ENCODE data around the gene SNX21.

Gene SNX21

DNA sequence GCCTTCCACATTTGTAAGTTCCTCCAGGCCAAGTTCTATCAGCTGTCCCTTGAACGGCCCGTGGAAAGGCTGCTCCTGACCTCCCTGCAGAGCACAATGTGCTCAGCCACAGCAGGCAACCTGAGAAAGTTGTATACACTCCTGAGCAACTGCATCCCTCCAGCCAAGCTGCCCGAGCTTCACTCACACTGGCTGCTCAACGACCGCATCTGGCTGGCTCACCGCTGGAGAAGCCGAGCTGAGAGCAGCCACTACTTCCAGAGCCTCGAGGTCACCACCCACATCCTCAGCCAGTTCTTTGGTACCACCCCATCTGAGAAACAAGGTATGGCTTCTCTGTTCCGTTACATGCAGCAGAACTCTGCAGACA is 49.5 kb downstream of the SNX21 start:
- no peak for DNase-seq

DNA sequence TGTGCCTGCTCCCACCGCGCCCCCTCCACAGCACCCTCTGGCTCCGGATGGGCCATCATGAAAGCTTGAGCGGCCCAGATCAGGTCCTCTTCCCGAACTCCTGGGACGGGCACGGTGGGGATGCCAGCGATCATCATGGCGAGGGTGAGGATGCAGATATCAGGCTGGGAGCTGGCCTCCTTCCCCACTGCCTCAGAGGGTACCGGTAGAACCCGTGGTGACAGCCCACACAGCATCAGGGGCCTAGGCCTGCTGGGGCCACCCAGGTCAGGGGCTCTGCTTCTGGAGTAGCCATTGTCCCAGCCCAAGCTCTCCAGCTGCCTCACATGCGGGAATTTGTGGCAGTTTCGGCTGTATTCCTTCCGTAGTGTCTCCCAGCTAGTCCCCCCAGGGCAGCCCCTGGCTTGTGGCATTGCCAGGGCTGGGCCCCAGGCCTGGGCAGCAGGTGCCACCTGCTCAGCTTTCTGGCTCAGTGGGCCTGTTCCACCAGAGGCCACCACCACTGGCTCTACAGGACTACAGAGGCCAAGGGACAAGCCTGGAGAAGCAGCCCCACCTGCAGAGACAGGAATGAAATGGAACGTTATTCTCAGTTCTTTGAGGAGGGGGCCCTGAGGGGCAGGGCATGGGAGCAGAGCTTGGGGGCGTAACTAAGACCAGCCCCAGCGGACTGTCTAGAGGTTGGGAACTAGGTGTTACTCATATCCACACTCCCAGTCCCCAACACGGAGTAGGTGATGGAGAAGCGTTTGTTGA is 53.2 kb downstream of the SNX21 start:
- no peak for DNase-seq

DNA sequence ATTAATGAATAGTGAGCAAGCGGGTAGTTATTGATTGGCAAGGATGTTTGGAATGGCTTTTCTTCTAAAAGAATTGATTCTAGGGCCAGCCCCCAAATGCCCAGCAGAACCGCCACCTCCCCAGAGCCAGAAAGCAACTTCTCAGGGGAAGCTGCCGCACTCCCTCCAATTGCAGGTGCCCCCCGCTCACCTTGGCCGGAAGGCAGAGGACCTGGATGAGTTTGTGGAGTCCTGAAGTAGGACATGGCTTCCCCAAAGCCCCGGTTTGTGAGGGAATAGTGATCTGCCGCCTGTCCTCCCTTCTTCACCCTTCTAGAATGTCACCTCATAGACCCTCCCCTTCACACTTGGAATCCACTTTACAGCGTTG is 53.7 kb downstream of the SNX21 start, which contains the start of gene SPATA25:
SPATA25 (minus strand) TSS at position 277 of the 370 bp plus-strand sequence; CDS start at position 245, 32 bp downstream.
- DNase-seq = no peak

- DNase-seq = no peak
Observed at GRCh38 chr20:45888681-45889080, 55.1 kb downstream of the SNX21 start.

- DNase-seq = no peak
Observed at GRCh38 chr20:45890077-45890984, 56.7 kb downstream of the SNX21 start.

- peak; percentile 95 for DNase-seq
Observed at GRCh38 chr20:45890985-45891983, 57.7 kb downstream of the SNX21 start, which contains the start of the genes CTSA and NEURL2. Gene CTSA, plus strand, starts transcription at chr20:45891335. Its CDS starts 234 bp downstream, at chr20:45891569. Gene NEURL2, minus strand, starts transcription at chr20:45891208. Its CDS starts 217 bp downstream, at chr20:45890991.

GRCh38 chr20:45892049-45892825 is 58.6 kb downstream of the SNX21 start:
- no peak for DNase-seq
